ENCODE measurements around the gene SLC25A26. TPM values are rescaled to one million over a fixed set of nuclear protein-coding genes. Genes with fewer than 3 reads are reported as not detected.
A peak's percentile ranks its signal among the peaks of the same experiment; 100 is the strongest.

The SLC25A26 gene
- total RNA-seq, 1 donor from 2014 or later = 23.2 TPM

GRCh38 chr3:66381626-66382025 is 160.8 kb downstream of the SLC25A26 start:
- Mint-ChIP-seq H3K4me1 (peaks cover 17% of the 10 kb centered on the region), H3K27me3 (no peaks in the 10 kb centered on the region), H3K36me3 (ENCODE audit: low read depth) (peaks cover 95% of the 10 kb centered on the region), H3K27ac (no peak overlapping the region), H3K9me3 (no peaks in the 10 kb centered on the region), H3K4me3 (no peak overlapping the region)
- POLR2A ChIA-PET = no interaction called here
- CTCF ChIA-PET = no interaction called here
- intact Hi-C loops (cut with micrococcal nuclease) = loop anchor here (10.0 kb wide), 1 partner anchor 1273 kb away; the partner anchor contains the start of gene SUCLG2
- no peak for TF ChIP-seq CTCF (IDR thresholded peaks at IDR 0.05)
- DNase-seq (no peak), ATAC-seq (ENCODE audit: low read depth) (no peak)

- no peaks in the 10 kb centered on the region for H3K27me3 Mint-ChIP-seq
- ChIA-PET CTCF (no interaction called here), POLR2A (no interaction called here)
- intact Hi-C loops (cut with micrococcal nuclease) = loop anchor here (10.0 kb wide), 1 partner anchor 1273 kb away; the partner anchor contains the start of gene SUCLG2
- H3K36me3 Mint-ChIP-seq (ENCODE audit: low read depth) = peaks cover 89% of the 10 kb centered on the region
- H3K4me3 Mint-ChIP-seq = no peak overlapping the region
- ATAC-seq (ENCODE audit: low read depth) (no peak), DNase-seq (no peak)
- no peak for TF ChIP-seq CTCF (IDR thresholded peaks at IDR 0.05)
- no peaks in the 10 kb centered on the region for H3K9me3 Mint-ChIP-seq
- H3K27ac Mint-ChIP-seq = no peak overlapping the region
- peaks cover 22% of the 10 kb centered on the region for H3K4me1 Mint-ChIP-seq
Observed at GRCh38 chr3:66382142-66382541, 161.3 kb downstream of the SLC25A26 start.

GRCh38 chr3:66383023-66383422 is 162.2 kb downstream of the SLC25A26 start:
- no peak for ATAC-seq (ENCODE audit: low read depth)
- no peak overlapping the region for H3K27ac Mint-ChIP-seq
- CTCF ChIA-PET = no interaction called here

GRCh38 chr3:66383998-66384745 is 163.4 kb downstream of the SLC25A26 start:
- Mint-ChIP-seq H3K27me3 (no peaks in the 10 kb centered on the region), H3K9me3 (no peaks in the 10 kb centered on the region), H3K36me3 (ENCODE audit: low read depth) (peaks cover 75% of the 10 kb centered on the region), H3K4me1 (peaks cover 38% of the 10 kb centered on the region), H3K27ac (peak overlapping the region; percentile 9), H3K4me3 (no peak overlapping the region)
- TF ChIP-seq CTCF (IDR thresholded peaks at IDR 0.05) = no peak
- intact Hi-C loops (cut with micrococcal nuclease) = loop anchor here (10.0 kb wide), 1 partner anchor 1271 kb away; the partner anchor contains the start of gene SUCLG2
- no peak for ATAC-seq (ENCODE audit: low read depth)
- DNase-seq = no peak
- ChIA-PET CTCF (interaction anchor here (1.2 kb wide), 1 partner anchor 24 kb away, joined by 5 read pairs; no protein-coding TSS in a partner anchor), POLR2A (interaction anchor here (1.3 kb wide), 2 partner anchors 10 to 23 kb away, joined by 3 to 5 read pairs; no protein-coding TSS in a partner anchor)

More at GRCh38 chr3:66383023-66383422, 162.2 kb downstream of the SLC25A26 start:
- intact Hi-C loops (cut with micrococcal nuclease) = loop anchor here (10.0 kb wide), 1 partner anchor 1272 kb away; the partner anchor contains the start of gene SUCLG2
- peaks cover 28% of the 10 kb centered on the region for H3K4me1 Mint-ChIP-seq
- no peaks in the 10 kb centered on the region for H3K9me3 Mint-ChIP-seq
- H3K4me3 Mint-ChIP-seq = no peak overlapping the region
- DNase-seq = no peak
- POLR2A ChIA-PET = interaction anchor here (0.7 to 1.3 kb wide), 4 partner anchors 11 to 96 kb away, joined by 3 to 5 read pairs (median 4); no protein-coding TSS in a partner anchor
- no peaks in the 10 kb centered on the region for H3K27me3 Mint-ChIP-seq
- no peak for TF ChIP-seq CTCF (IDR thresholded peaks at IDR 0.05)
- peaks cover 82% of the 10 kb centered on the region for H3K36me3 Mint-ChIP-seq (ENCODE audit: low read depth)

- intact Hi-C loops (cut with micrococcal nuclease) = loop anchor here (5.0 to 10.0 kb wide), 3 partner anchors 83 to 1270 kb away; partner anchors contain the start of gene SUCLG2
- no peak for TF ChIP-seq CTCF (IDR thresholded peaks at IDR 0.05)
- CTCF ChIA-PET = interaction anchor here (1.0 to 1.2 kb wide), 2 partner anchors 23 to 437 kb away, joined by 3 to 5 read pairs; no protein-coding TSS in a partner anchor
- peaks cover 47% of the 10 kb centered on the region for H3K4me1 Mint-ChIP-seq
- H3K4me3 Mint-ChIP-seq = no peak overlapping the region
- peaks cover 66% of the 10 kb centered on the region for H3K36me3 Mint-ChIP-seq (ENCODE audit: low read depth)
- POLR2A ChIA-PET = interaction anchor here (1.1 to 1.6 kb wide), 2 partner anchors 154 to 197 kb away, joined by 3 read pairs; no protein-coding TSS in a partner anchor
- DNase-seq (no peak), ATAC-seq (ENCODE audit: low read depth) (no peak)
- H3K9me3 Mint-ChIP-seq = no peaks in the 10 kb centered on the region
- H3K27me3 Mint-ChIP-seq = no peaks in the 10 kb centered on the region
- H3K27ac Mint-ChIP-seq = no peak overlapping the region
Observed at GRCh38 chr3:66385066-66385465, 164.3 kb downstream of the SLC25A26 start.

Data from activated B cell treated with CpG ODN at 0.5 μM for 24 hours (primary cell).